Mesenteric fat pad (tissue), 1 donor: ENCODE data around the gene DENND5B. TPM values are rescaled to one million over a fixed set of nuclear protein-coding genes. Genes with fewer than 3 reads are reported as not detected.
"Not testable (repeated sequence)": the region's sequence is repeated elsewhere in the genome, so short reads cannot be mapped to it uniquely, and the experiment has no call there.

Experiments
- DNase-seq: peaks from one replicate; pipeline ENCODE4 v3.0.0-alpha.2; 2020; ENCODE audit warnings: low spot score
- total RNA-seq: library from RNA; stranded (reverse); fragmentation: NEBNext Ultra II Directional; extraction: Animal tissue kit (Norgen Biotek cat#: 25700); gene quantifications from one replicate; pipeline ENCODE4 v1.2.1, GENCODE V29; 2021
- donor health status: DM: yes; HTN: yes; CAD: no.

DENND5B gene
- total RNA-seq, 1 donor from 2014 or later, result 15.4 TPM

DNA sequence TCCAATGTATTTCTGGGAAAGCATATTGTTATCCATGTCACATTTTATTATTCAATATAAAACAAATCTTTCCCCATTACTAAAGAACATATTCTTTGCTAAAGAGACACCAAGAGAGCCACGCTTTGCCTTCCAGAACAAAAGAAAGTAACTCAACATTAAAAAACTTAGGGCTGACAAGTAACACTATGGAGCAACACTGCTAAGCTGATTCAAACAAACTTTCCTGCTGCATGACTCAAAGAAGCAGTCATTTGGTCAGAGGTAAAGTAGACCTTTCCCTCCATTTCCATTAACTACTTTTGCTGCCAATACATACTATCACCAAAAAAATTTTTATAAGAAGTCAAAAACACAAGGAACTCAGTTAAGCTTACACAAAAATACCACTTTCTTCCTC lies 83.0 kb downstream of the DENND5B start:
- no peak for DNase-seq

DNA sequence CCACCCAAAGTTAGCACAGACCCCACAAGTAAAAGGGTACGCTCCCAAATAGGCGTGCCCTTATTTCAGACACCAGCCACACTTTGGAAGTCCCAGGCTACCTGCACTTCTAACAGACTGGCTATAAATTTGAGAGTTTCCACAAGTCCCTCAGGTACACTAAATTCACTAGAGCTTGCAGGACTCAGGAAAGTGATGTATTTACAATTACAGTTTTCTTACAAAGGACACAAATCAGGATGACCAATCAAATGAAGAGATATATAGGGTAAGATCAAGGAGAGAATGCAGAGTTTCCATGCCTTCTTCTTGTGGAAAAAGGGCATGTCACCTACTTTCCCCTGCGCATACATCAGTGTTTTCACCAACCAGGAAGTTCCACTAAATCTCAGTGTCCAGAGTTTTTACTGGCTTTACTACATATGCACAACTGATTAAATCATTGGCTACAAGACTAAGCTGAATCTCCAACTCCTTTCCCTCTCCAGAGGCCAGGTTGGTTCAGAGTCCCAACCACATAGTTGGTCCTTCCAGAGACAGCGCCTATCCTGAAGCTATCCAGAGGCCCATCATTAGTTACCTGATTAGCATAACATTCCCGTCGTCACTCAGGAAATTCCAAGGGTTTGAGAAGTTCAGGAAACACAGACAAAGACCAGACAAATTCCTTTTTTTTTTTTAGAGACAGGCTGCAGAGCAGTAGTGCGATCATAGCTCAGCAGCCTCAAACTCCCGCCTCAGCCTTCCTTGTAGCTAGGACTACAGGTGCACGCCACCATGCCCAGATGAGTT lies 84.2 kb downstream of the DENND5B start:
- no peak for DNase-seq

DNA sequence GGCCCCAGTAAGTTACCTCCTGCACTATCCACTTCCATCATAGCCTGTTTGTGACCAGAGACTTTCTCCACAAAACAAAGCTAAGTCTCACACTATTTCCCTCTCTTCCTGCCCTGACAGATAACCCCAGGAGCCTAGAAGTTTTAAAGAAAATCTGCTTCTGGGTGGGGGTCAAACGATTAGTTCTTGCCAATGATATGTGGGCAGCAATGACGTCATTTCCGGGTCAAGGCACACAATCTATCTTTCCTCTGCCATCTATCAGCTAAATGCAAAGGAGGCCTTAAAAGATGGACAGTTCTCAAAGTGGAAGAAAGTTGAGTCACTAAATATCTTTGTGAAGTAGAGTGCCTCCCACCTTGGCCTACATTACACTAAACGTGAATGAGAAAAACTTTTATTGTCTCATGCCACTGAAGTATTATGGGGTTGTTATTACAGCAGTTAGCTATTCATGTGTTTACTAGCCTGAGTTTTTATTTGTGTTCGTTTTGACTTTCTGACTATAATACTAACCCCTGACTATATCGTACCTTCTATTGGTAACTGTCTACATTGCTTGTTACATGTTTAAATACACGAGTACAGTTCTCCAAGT lies 86.2 kb downstream of the DENND5B start:
- no peak for DNase-seq

GRCh38 chr12:31501014-31501413 lies 89.9 kb downstream of the DENND5B start:
- DNase-seq, result not testable (repeated sequence)

GRCh38 chr12:31499567-31499966 lies 91.4 kb downstream of the DENND5B start:
- DNase-seq, result no peak

DNA sequence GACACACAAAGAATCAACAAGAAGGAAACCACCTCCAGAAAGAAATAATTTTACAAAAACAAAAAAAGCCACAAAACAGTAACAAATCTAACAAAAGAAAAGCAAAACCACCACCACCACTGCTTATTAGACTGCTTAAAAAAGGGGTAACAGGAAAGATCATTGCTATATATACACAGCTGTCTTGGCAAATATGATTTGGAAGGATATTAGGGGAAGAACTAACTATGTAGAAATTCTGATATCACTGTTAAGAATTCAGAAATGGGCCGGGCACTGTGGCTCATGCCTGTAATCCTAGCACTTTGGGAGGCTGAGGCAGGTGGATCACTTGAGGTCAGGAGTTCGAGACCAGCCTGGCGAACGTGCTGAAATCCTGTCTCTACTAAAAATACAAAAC lies 92.5 kb downstream of the DENND5B start:
- DNase-seq, result no peak

DNA sequence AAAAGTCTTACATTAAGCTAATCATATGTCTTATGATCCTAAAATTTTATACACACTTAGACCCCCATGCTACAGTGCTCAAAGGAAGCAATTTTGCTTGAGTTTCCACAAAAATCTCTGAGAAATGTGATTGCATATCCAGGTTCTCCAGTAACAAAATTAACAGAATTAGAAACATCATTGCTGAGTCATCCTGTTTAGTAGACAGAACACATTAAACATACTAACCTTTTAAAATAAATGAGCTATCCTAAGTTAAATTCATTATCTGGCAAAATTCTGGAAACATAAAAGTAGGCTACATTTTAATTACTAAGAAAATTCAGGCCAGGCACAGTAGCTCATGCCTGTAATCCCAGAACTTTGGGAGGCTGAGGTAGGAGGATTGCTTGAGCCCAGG lies 94.7 kb downstream of the DENND5B start:
- DNase-seq, result no peak

- DNase-seq, result no peak
These were observed 96.5 kb downstream of the DENND5B start for GRCh38 chr12:31494455-31494854.

DNA sequence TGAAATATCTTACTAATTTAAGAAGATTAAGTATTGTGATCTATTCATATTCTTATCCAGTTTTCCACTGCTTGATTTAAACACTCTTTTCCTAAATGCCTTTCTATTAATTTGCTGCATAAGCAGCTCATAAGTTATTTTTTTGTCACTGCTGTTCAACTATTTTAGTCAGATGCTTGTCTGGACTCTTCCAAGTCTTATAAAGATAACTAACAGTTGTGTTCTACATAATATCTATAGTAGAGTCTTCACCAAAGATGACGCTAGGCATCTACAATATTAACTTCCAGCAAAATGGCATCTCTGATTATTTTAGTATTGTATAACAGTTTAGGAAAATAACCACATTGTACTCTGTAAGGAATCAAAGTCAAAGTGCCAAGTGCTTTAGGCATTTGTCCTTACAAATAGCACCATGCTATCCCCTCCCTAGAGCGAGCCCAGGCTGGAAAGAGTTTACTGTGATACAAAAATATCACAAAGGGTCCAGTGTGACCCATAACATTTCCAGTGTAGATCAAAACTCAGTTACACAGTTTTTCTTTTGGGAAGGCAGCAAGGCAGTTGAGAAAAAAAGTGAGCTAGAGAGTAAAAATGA lies 98.2 kb downstream of the DENND5B start:
- no peak for DNase-seq

DNA sequence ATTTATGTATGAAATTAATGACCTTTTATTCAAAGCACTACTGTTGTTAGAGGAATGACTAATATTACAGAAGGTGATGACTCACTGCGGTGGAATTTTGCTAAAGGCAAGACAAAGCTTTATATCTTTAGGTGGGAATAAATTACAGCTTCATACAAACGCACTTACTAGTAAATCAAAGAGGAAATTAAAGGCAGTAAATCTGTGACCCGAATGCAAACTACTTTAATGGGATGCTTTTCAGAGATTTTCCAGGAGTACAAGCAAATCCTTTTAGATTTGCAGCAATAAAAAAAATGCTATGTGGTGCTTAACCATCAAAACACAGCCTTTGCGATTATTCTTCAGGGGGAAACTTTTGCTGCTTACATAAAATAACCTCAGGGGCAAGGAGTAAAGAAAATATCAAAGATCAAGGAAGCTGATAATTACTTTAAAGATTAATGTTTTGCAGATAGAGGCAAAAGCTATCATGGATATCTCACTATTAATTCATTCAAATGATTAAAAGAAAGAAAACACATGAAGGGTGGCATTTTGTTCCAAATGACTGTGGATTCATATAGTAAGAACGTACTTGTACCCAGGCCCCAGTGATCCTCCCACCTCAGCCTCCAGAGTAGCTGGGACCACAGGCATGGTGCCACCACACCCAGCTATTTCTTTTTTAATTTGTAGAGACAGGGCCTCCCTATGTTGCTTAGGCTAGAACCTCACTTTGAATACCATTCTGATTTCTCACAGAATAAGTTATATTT lies 98.9 kb downstream of the DENND5B start:
- no peak for DNase-seq

DNA sequence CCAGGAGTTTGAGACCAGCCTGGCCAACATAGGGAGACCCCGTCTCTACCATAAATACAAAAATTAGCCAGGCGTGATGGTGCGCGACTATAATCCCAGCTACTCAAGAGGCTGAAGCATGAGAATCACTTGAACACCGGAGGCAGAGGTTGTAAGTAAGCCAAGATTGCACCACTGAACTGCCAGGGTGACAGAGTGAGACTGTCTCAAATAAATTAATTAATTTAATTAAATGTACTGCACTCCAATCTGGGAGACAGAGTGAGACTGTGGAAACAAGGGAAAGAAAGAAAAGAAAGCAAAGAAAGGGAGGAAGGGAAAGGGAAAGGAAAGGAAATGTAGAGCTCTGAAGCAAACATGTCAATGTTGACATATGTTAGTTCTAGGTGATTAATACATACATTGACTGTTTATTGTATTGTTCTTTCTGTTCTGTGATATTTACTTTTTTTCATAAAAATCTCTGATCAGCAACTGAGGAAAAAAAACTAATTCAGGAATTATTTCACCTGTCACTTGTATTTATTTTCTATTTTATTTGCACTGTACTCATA lies 99.6 kb downstream of the DENND5B start:
- no peak for DNase-seq

- DNase-seq, result no peak
These were observed 102.1 kb downstream of the DENND5B start for GRCh38 chr12:31488737-31489338.

DNA sequence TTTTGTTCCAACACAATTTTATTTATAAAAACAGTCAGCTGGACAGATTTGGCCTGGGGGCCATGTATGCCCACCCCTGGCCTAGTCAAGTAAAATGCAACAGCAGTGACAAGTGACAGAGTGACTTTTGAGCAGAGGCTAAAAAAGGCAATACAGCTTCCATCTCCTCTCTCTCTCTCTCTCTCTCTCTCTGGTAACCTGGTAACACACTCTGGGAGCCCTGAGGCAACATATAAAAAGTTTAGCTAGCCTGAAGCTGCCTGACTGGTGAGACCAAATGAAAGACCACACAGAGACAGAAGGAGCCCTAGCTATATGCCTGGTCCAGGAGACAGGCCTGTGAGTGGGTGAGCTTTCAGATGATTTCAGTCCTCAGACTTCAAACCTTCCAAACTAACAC lies 105.4 kb downstream of the DENND5B start:
- no peak for DNase-seq

GRCh38 chr12:31482816-31483215 lies 108.1 kb downstream of the DENND5B start:
- no peak for DNase-seq

- DNase-seq, result no peak
These were observed 109.5 kb downstream of the DENND5B start for GRCh38 chr12:31481415-31481814.

- DNase-seq, result no peak
These were observed 111.3 kb downstream of the DENND5B start for GRCh38 chr12:31479516-31480210.

DNA sequence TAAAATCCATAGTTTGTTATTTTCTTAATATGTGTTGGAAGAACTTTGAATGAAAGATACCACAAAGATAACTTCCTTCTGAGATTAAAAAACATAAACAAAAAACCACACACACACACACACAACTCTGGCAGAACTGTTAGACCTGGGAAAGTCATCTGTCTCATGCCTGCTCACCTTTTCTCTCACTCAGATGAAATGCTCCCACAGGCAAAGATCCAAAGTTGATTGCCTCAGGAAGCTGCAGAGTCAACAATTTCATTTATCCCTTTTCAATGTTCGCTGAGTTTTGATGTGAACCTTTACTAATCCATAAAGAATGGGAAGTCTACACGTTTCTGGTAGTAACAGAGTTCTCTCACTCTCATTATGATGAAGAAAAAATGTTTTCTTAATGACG lies 112.0 kb downstream of the DENND5B start:
- no peak for DNase-seq

GRCh38 chr12:31478425-31478824 lies 112.5 kb downstream of the DENND5B start:
- DNase-seq, result no peak

GRCh38 chr12:31477687-31478086 lies 113.2 kb downstream of the DENND5B start:
- DNase-seq, result no peak

DNA sequence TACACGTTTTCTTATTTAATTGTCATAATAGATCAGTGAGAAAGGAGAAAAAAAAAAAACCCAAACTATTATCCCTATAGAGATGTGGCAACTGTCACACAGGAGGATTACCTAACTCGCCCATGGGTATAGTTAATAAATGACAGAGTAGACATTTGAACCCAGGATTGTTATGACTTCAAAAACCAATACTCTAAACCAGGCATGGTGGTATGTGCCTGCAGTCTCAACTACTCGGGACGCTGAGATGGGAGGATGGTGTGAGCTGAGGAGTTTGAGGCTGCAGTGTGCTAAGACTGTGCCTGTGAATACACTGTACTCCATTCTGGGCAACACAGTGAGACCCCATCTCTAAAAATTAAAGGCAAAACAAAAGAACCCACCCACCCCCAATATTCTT lies 114.5 kb downstream of the DENND5B start:
- DNase-seq, result no peak

DNA sequence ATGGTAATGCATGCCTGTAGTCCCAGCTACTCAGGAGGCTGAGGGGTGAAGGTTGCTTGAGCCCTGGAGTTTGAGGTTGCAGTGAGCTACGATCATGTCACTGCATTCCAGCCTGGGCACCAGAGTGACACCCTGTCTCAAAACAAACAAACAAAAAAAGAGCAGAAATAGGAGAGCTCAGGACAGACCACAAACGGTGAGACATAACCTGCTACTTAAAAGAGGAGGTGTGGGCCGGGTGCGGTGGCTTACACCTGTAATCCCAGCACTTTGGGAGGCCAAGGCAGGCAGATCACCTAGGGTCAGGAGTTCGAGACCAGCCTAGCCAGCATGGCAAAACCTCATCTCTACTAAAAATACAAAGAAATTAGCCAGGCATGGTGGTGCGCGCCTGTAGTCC lies 115.3 kb downstream of the DENND5B start:
- DNase-seq, result not testable (repeated sequence)
